ENCODE results near the gene GRM7.

GRM7 gene

GRCh38 chr3:7574435-7574834, 713.5 kb downstream of the GRM7 start:
- Histone ChIP-seq H3K9me3 (ENCODE audit: control insufficient read depth, insufficient read depth, low read depth, low read length) (peaks cover 5% of the 10 kb centered on the region; the same call in 1 of the 2 replicates), H3K36me3 (ENCODE audit: control insufficient read depth, insufficient read depth, low read length) (no peaks in the 10 kb centered on the region), H3K27me3 (ENCODE audit: control insufficient read depth, insufficient read depth, low read length) (no peaks in the 10 kb centered on the region), H3K4me1 (ENCODE audit: control insufficient read depth, insufficient read depth, low read length) (no peaks in the 10 kb centered on the region), H3K4me3 (ENCODE audit: low read depth, low read length) (no peak overlapping the region), H3K27ac (ENCODE audit: low read depth, low read length) (no peak overlapping the region), H3K9ac (ENCODE audit: low read length) (no peak overlapping the region)

GRCh38 chr3:7576071-7576470, 715.2 kb downstream of the GRM7 start:
- Histone ChIP-seq H3K4me1 (ENCODE audit: control insufficient read depth, insufficient read depth, low read length) (no peaks in the 10 kb centered on the region), H3K36me3 (ENCODE audit: control insufficient read depth, insufficient read depth, low read length) (no peaks in the 10 kb centered on the region), H3K9ac (ENCODE audit: low read length) (no peak overlapping the region), H3K9me3 (ENCODE audit: control insufficient read depth, insufficient read depth, low read depth, low read length) (no peaks in the 10 kb centered on the region), H3K27ac (ENCODE audit: low read depth, low read length) (no peak overlapping the region), H3K27me3 (ENCODE audit: control insufficient read depth, insufficient read depth, low read length) (no peaks in the 10 kb centered on the region), H3K4me3 (ENCODE audit: low read depth, low read length) (no peak overlapping the region)

DNA sequence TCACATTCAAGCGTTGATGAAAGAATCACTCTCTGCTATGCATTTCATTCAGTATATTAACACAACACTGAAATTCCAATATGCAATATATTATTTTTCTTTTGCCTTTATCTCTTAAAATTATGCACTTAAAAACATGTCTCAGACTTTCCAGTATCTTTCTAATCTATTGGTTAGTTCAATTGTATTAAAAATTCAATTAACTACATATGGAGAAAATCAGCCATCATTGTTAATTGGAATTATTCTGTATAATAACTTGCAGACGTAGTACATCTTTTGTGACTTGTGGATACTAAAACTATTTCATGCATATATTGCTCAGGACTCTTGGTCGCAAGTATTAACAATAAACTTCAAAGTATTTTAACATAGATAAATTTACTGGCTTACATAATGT, 715.6 kb downstream of the GRM7 start:
- Histone ChIP-seq H3K36me3 (ENCODE audit: control insufficient read depth, insufficient read depth, low read length) (no peaks in the 10 kb centered on the region), H3K4me3 (ENCODE audit: low read depth, low read length) (no peak overlapping the region), H3K9ac (ENCODE audit: low read length) (no peak overlapping the region), H3K9me3 (ENCODE audit: control insufficient read depth, insufficient read depth, low read depth, low read length) (no peaks in the 10 kb centered on the region), H3K27me3 (ENCODE audit: control insufficient read depth, insufficient read depth, low read length) (no peaks in the 10 kb centered on the region), H3K4me1 (ENCODE audit: control insufficient read depth, insufficient read depth, low read length) (no peaks in the 10 kb centered on the region), H3K27ac (ENCODE audit: low read depth, low read length) (no peak overlapping the region)

DNA sequence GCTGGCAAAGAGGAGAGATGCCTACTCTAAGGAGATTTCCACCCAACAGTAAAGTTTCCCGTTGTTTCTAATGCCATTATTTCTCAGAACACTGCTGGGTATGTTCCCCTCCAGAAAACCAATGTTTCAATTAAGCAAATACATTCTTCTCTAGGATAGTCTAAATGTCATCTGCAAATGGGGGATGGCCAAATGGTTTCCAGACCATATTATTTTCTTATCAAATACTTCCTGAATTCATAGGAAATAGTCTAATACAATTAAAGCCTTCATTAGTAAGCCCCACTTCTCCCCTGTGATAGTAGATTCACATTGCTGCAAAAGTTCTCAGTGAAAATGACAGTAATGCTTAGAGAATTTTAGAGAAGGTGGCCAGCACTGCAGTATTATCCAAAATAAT, 716.6 kb downstream of the GRM7 start:
- Histone ChIP-seq H3K27ac (ENCODE audit: low read depth, low read length) (no peak overlapping the region), H3K4me1 (ENCODE audit: control insufficient read depth, insufficient read depth, low read length) (no peaks in the 10 kb centered on the region), H3K36me3 (ENCODE audit: control insufficient read depth, insufficient read depth, low read length) (no peaks in the 10 kb centered on the region)

DNA sequence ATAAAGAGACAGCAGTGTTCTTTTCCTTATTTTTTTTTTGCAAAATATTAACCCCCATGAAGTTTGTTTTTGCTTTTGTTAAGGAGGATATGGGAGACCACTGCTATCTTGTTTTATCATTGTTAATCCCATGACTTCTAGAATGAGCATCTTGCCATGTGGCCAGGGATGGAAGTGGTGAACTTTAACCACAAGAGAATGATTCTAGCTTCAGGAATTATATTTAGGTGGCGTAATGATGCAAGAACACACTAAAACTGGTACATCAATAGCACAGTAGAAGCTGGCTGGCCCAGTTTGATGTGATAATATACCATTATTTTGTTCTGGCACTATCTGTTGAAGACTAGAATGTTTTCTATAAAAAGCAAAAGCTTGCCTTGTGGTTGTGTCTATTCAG, 720.9 kb downstream of the GRM7 start:
- Histone ChIP-seq H3K27me3 (ENCODE audit: control insufficient read depth, insufficient read depth, low read length) (no peaks in the 10 kb centered on the region), H3K4me3 (ENCODE audit: low read depth, low read length) (no peak overlapping the region), H3K4me1 (ENCODE audit: control insufficient read depth, insufficient read depth, low read length) (no peaks in the 10 kb centered on the region), H3K27ac (ENCODE audit: low read depth, low read length) (no peak overlapping the region), H3K36me3 (ENCODE audit: control insufficient read depth, insufficient read depth, low read length) (no peaks in the 10 kb centered on the region), H3K9me3 (ENCODE audit: control insufficient read depth, insufficient read depth, low read depth, low read length) (no peaks in the 10 kb centered on the region), H3K9ac (ENCODE audit: low read length) (no peak overlapping the region)

More for the DNA sequence above, 716.6 kb downstream of the GRM7 start:
- Histone ChIP-seq H3K4me3 (ENCODE audit: low read depth, low read length) (no peak overlapping the region), H3K27me3 (ENCODE audit: control insufficient read depth, insufficient read depth, low read length) (no peaks in the 10 kb centered on the region), H3K9me3 (ENCODE audit: control insufficient read depth, insufficient read depth, low read depth, low read length) (no peaks in the 10 kb centered on the region), H3K9ac (ENCODE audit: low read length) (no peak overlapping the region)

DNA sequence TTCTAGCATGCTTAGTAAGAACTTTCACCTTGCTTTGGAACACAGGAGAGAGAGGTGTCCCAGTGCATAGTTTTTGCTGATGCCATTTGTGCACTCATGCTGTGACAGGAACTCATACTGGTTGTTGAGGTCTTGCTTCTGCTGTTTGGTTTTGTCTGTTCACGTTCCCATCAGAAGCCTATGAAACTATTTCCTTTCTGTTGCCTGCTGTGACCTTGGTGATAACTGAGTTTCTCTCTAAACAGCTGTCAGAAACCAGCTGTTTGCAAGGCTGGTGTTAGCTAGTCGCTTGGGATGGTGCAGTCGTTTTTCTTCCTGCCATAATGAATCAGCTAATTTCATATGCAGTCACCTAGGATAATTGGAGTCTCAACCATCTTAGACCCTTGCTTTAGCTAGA, 724.1 kb downstream of the GRM7 start:
- no peaks in the 10 kb centered on the region for H3K27me3 ChIP-seq (ENCODE audit: control insufficient read depth, insufficient read depth, low read length)
- no peak overlapping the region for H3K9ac ChIP-seq (ENCODE audit: low read length)
- H3K4me1 ChIP-seq (ENCODE audit: control insufficient read depth, insufficient read depth, low read length): no peaks in the 10 kb centered on the region
- no peak overlapping the region for H3K4me3 ChIP-seq (ENCODE audit: low read depth, low read length)
- no peaks in the 10 kb centered on the region for H3K36me3 ChIP-seq (ENCODE audit: control insufficient read depth, insufficient read depth, low read length)
- H3K9me3 ChIP-seq (ENCODE audit: control insufficient read depth, insufficient read depth, low read depth, low read length): no peaks in the 10 kb centered on the region
- no peak overlapping the region for H3K27ac ChIP-seq (ENCODE audit: low read depth, low read length)

DNA sequence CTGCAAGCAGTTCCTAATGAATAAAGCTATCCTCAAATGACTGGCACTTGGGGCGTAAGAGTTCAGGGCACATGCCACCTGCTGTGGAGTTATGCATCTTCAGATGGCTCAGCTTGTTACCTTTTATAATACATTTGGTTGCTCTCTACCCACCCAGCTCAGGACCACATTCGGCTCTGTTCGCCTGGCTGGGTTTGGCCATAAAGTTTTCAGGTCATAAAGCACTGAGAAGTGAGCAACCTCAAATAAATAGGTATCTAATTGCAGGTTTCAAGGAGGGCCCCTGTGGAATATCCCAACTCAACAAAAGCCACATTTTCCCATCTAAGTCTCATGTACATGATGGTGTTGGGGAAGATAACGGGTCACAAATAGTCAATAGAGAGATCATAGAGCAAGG, 727.3 kb downstream of the GRM7 start:
- Histone ChIP-seq H3K9ac (ENCODE audit: low read length) (no peak overlapping the region), H3K27me3 (ENCODE audit: control insufficient read depth, insufficient read depth, low read length) (no peaks in the 10 kb centered on the region), H3K36me3 (ENCODE audit: control insufficient read depth, insufficient read depth, low read length) (no peaks in the 10 kb centered on the region), H3K9me3 (ENCODE audit: control insufficient read depth, insufficient read depth, low read depth, low read length) (no peaks in the 10 kb centered on the region), H3K4me1 (ENCODE audit: control insufficient read depth, insufficient read depth, low read length) (no peaks in the 10 kb centered on the region), H3K4me3 (ENCODE audit: low read depth, low read length) (no peak overlapping the region), H3K27ac (ENCODE audit: low read depth, low read length) (no peak overlapping the region)

DNA sequence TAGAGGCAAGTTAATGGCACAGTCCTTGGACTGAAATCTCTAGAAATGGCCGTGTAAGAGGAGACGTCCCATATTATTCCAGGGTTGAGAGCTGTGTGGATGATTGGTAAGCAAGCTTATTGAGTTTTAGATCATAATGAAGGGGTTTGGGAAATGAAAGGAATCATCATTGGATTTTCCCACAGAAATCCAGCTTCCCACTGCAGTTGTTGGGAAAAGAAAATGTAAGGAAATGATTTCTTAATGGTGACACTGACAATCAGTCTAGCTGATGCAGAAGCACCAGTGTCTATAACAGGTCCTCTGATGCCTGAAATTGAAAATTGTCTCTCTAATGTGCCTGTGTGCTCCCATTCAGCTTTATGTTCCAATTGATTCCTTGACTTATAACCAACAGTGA, 728.6 kb downstream of the GRM7 start:
- Histone ChIP-seq H3K9ac (ENCODE audit: low read length) (no peak overlapping the region), H3K9me3 (ENCODE audit: control insufficient read depth, insufficient read depth, low read depth, low read length) (no peaks in the 10 kb centered on the region), H3K27ac (ENCODE audit: low read depth, low read length) (no peak overlapping the region), H3K4me1 (ENCODE audit: control insufficient read depth, insufficient read depth, low read length) (no peaks in the 10 kb centered on the region), H3K4me3 (ENCODE audit: low read depth, low read length) (no peak overlapping the region), H3K27me3 (ENCODE audit: control insufficient read depth, insufficient read depth, low read length) (no peaks in the 10 kb centered on the region), H3K36me3 (ENCODE audit: control insufficient read depth, insufficient read depth, low read length) (no peaks in the 10 kb centered on the region)

- Histone ChIP-seq H3K9me3 (ENCODE audit: control insufficient read depth, insufficient read depth, low read depth, low read length) (no peaks in the 10 kb centered on the region), H3K27me3 (ENCODE audit: control insufficient read depth, insufficient read depth, low read length) (no peaks in the 10 kb centered on the region), H3K36me3 (ENCODE audit: control insufficient read depth, insufficient read depth, low read length) (no peaks in the 10 kb centered on the region), H3K4me3 (ENCODE audit: low read depth, low read length) (no peak overlapping the region), H3K27ac (ENCODE audit: low read depth, low read length) (no peak overlapping the region), H3K9ac (ENCODE audit: low read length) (no peak overlapping the region), H3K4me1 (ENCODE audit: control insufficient read depth, insufficient read depth, low read length) (peaks cover 7% of the 10 kb centered on the region; the same call in 1 of the 2 replicates)
Measured at GRCh38 chr3:7602297-7602696, 741.4 kb downstream of the GRM7 start.

GRCh38 chr3:7607083-7607482, 746.2 kb downstream of the GRM7 start:
- Histone ChIP-seq H3K36me3 (ENCODE audit: control insufficient read depth, insufficient read depth, low read length) (no peaks in the 10 kb centered on the region), H3K4me3 (ENCODE audit: low read depth, low read length) (no peak overlapping the region), H3K27ac (ENCODE audit: low read depth, low read length) (no peak overlapping the region), H3K4me1 (ENCODE audit: control insufficient read depth, insufficient read depth, low read length) (peaks cover 2% of the 10 kb centered on the region; the same call in 1 of the 2 replicates), H3K27me3 (ENCODE audit: control insufficient read depth, insufficient read depth, low read length) (no peaks in the 10 kb centered on the region), H3K9me3 (ENCODE audit: control insufficient read depth, insufficient read depth, low read depth, low read length) (no peaks in the 10 kb centered on the region), H3K9ac (ENCODE audit: low read length) (no peak overlapping the region)

DNA sequence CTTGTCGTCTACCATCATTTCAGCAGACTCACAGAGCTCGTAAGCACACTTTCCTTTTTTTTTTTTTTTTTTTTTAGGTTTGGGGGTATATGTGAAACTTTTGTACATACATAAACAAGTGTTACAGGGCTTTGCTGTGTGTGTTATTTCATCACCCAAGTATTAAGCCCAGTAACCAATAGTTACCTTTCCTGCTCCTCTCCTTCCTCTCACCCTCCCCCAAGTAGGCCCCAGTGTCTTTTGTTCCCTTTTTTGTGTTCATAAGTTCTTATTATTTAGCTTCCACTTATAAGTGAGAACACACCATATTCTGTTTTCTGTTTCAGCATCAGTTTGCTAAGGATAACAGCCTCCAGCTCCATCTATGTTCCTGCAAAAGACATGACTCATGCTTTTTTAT, 746.8 kb downstream of the GRM7 start:
- H3K27me3 ChIP-seq (ENCODE audit: control insufficient read depth, insufficient read depth, low read length): no peaks in the 10 kb centered on the region
- H3K9ac ChIP-seq (ENCODE audit: low read length): no peak overlapping the region
- no peak overlapping the region for H3K4me3 ChIP-seq (ENCODE audit: low read depth, low read length)
- H3K27ac ChIP-seq (ENCODE audit: low read depth, low read length): no peak overlapping the region
- H3K4me1 ChIP-seq (ENCODE audit: control insufficient read depth, insufficient read depth, low read length): no peaks in the 10 kb centered on the region
- no peaks in the 10 kb centered on the region for H3K9me3 ChIP-seq (ENCODE audit: control insufficient read depth, insufficient read depth, low read depth, low read length)
- H3K36me3 ChIP-seq (ENCODE audit: control insufficient read depth, insufficient read depth, low read length): no peaks in the 10 kb centered on the region

GRCh38 chr3:7610634-7611033, 749.7 kb downstream of the GRM7 start:
- H3K36me3 ChIP-seq (ENCODE audit: control insufficient read depth, insufficient read depth, low read length): no peaks in the 10 kb centered on the region
- H3K4me1 ChIP-seq (ENCODE audit: control insufficient read depth, insufficient read depth, low read length): no peaks in the 10 kb centered on the region
- no peak overlapping the region for H3K9ac ChIP-seq (ENCODE audit: low read length)
- H3K27ac ChIP-seq (ENCODE audit: low read depth, low read length): no peak overlapping the region
- H3K9me3 ChIP-seq (ENCODE audit: control insufficient read depth, insufficient read depth, low read depth, low read length): no peaks in the 10 kb centered on the region
- no peak overlapping the region for H3K4me3 ChIP-seq (ENCODE audit: low read depth, low read length)
- no peaks in the 10 kb centered on the region for H3K27me3 ChIP-seq (ENCODE audit: control insufficient read depth, insufficient read depth, low read length)
